Ishikawa (cell line): ENCODE results near the gene KIF17.

Experiments
- CEBPB ChIP-seq: IDR thresholded peaks from 2 replicates; pipeline ENCODE4 v1.6.1; 2012
- CREB1 ChIP-seq: IDR thresholded peaks from 2 replicates; pipeline ENCODE4 v1.6.1; 2012; ENCODE audit warnings: low read depth
- EP300 ChIP-seq: IDR thresholded peaks from 2 replicates; pipeline ENCODE4 v1.6.1; 2012; ENCODE audit warnings: borderline replicate concordance
- NFIC ChIP-seq: IDR thresholded peaks from 2 replicates; pipeline ENCODE4 v1.6.1; 2012
- RAD21 ChIP-seq: IDR thresholded peaks from 2 replicates; pipeline ENCODE4 v1.6.1; 2012; ENCODE audit warnings: low read depth
- USF1 ChIP-seq: IDR thresholded peaks from 2 replicates; pipeline ENCODE4 v1.6.1; 2012
- YY1 ChIP-seq: IDR thresholded peaks from 2 replicates; pipeline ENCODE4 v1.6.1; 2012; ENCODE audit warnings: low read depth
- ZBTB7A ChIP-seq: IDR thresholded peaks from 2 replicates; pipeline ENCODE4 v1.6.1; 2012; ENCODE audit warnings: low read depth

DNA sequence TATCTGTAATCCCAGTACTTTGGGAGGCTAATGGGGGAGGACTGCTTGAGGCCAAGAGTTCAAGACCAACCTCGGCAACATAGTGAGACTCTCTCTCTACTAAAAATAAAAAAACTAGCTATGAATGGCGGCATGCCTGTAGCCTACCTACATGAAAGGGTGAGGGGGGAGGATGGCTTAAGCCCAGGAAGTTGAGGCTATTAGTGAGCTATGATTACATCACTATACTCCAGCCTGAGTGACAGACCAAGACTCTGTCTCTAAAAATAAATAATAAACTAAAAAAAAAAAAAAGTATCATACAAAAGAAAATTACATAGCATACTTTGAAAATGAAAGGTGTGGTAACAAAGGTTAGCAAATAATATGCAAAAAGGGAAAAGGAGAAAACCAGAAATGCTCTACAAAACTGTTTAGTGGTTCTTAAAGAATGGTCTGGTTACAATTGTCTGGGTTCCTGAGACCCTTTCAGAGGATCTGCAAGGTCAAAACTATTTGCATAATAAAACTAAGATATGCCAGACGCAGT lies 33.7 kb upstream of the KIF17 start:
- no peak for TF ChIP-seq CEBPB
- no peak for TF ChIP-seq USF1
- no peak for TF ChIP-seq EP300
- no peak for TF ChIP-seq YY1
- no peak for TF ChIP-seq ZBTB7A
- no peak for TF ChIP-seq CREB1
- TF ChIP-seq NFIC = no peak
- TF ChIP-seq RAD21 = no peak
